GM12872 (cell line): ENCODE results near the gene CEP295NL.

Source experiments
- CTCF ChIP-seq: IDR thresholded peaks from 3 replicates; pipeline ENCODE4 v1.5.1; 2011; ENCODE audit warnings: low read depth, mild to moderate bottlenecking, low read length, moderate library complexity; ENCODE audit not compliant: insufficient read depth

The CEP295NL gene

GRCh38 chr17:78917451-78918275, 14.7 kb upstream of the CEP295NL start:
- no peak for TF ChIP-seq CTCF

- TF ChIP-seq CTCF = no peak
Measured at GRCh38 chr17:78915872-78916632, 13.1 kb upstream of the CEP295NL start.

GRCh38 chr17:78913115-78913514, 10.1 kb upstream of the CEP295NL start:
- TF ChIP-seq CTCF = no peak

- TF ChIP-seq CTCF = no peak
Measured at GRCh38 chr17:78912082-78912481, 9.1 kb upstream of the CEP295NL start.

GRCh38 chr17:78910497-78911284, 7.7 kb upstream of the CEP295NL start:
- TF ChIP-seq CTCF = no peak

- TF ChIP-seq CTCF = no peak
Measured at GRCh38 chr17:78908426-78908825, 5.4 kb upstream of the CEP295NL start.

- no peak for TF ChIP-seq CTCF
Measured at GRCh38 chr17:78905541-78905940, 2.5 kb upstream of the CEP295NL start.
